ENCODE results near the gene TRIM71.

The TRIM71 gene

GRCh38 chr3:32881624-32882023, 63.8 kb downstream of the TRIM71 start:
- DNase-seq (ENCODE audit: low spot score in 2 of 2) = no peak
- H3K27me3 Mint-ChIP-seq = peaks cover 12% of the 10 kb centered on the region
- no peak overlapping the region for H3K27ac Mint-ChIP-seq (ENCODE audit: low read depth)
- H3K9me3 Mint-ChIP-seq = no peaks in the 10 kb centered on the region
- H3K4me1 Mint-ChIP-seq = peaks cover 15% of the 10 kb centered on the region
- H3K4me3 Mint-ChIP-seq = no peak overlapping the region
- no peak for ATAC-seq (replicated peaks; ENCODE audit: extremely low read depth, poor library complexity, severe bottlenecking)
- no peaks in the 10 kb centered on the region for H3K36me3 Mint-ChIP-seq (ENCODE audit: insufficient read depth)

DNA sequence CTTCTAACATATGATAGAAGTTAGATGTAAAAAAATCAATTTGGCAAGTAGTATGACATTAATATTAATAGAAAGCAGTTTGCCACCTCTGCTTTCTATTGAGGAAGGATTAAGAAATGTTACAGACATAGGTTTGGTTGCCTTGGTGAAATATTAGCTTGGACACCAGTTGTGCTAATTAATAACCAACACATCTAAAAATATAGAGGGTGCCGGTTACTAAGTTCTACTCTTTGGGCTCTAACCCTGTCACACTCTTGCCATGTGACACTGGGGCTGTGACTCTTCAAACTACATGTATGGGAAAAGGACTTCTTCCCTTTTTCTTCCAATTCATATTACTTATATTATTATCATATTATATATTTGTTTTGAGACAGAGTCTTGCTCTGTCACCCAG, 64.4 kb downstream of the TRIM71 start:
- Mint-ChIP-seq H3K27ac (ENCODE audit: low read depth) (no peak overlapping the region), H3K4me1 (peaks cover 15% of the 10 kb centered on the region), H3K4me3 (peak overlapping the region; percentile 16), H3K36me3 (ENCODE audit: insufficient read depth) (no peaks in the 10 kb centered on the region), H3K27me3 (peaks cover 11% of the 10 kb centered on the region), H3K9me3 (no peaks in the 10 kb centered on the region)
- DNase-seq (ENCODE audit: low spot score in 2 of 2) (no peak), ATAC-seq (replicated peaks; ENCODE audit: extremely low read depth, poor library complexity, severe bottlenecking) (no peak)

- H3K27ac Mint-ChIP-seq (ENCODE audit: low read depth) = peak overlapping the region; percentile 27
- H3K4me1 Mint-ChIP-seq = peaks cover 15% of the 10 kb centered on the region
- H3K36me3 Mint-ChIP-seq (ENCODE audit: insufficient read depth) = no peaks in the 10 kb centered on the region
- H3K4me3 Mint-ChIP-seq = peak overlapping the region; percentile 16
- DNase-seq (ENCODE audit: low spot score in 2 of 2) = no peak
- peaks cover 6% of the 10 kb centered on the region for H3K27me3 Mint-ChIP-seq
- H3K9me3 Mint-ChIP-seq = no peaks in the 10 kb centered on the region
- no peak for ATAC-seq (replicated peaks; ENCODE audit: extremely low read depth, poor library complexity, severe bottlenecking)
These were observed 64.8 kb downstream of the TRIM71 start for GRCh38 chr3:32882603-32883025.

- Mint-ChIP-seq H3K9me3 (no peaks in the 10 kb centered on the region), H3K36me3 (ENCODE audit: insufficient read depth) (no peaks in the 10 kb centered on the region), H3K27ac (ENCODE audit: low read depth) (no peak overlapping the region), H3K4me1 (peaks cover 15% of the 10 kb centered on the region), H3K4me3 (no peak overlapping the region), H3K27me3 (no peaks in the 10 kb centered on the region)
- DNase-seq (ENCODE audit: low spot score in 2 of 2) (no peak), ATAC-seq (replicated peaks; ENCODE audit: extremely low read depth, poor library complexity, severe bottlenecking) (no peak)
These were observed 66.0 kb downstream of the TRIM71 start for GRCh38 chr3:32883817-32884216.

DNA sequence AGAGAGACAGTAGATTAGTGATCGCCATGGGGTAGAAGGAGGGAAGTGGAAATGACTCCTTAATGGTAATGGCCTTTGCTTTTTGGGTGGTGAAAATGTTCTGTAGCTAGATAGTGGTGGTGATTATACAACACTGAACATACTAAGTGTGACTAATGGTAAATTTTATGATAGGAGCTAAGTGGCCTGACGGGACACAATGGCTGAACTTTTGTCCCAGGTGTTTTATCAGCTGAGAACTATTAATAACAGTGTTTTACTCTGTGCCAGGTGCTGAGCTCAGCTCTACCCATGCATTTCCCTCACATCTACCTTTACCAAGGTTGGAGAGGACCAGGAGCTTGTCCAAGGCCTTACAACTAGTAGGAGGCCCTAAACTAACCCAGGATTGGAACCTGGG, 66.8 kb downstream of the TRIM71 start:
- H3K27me3 Mint-ChIP-seq = no peaks in the 10 kb centered on the region
- H3K4me1 Mint-ChIP-seq = peaks cover 15% of the 10 kb centered on the region
- DNase-seq (ENCODE audit: low spot score in 2 of 2) = no peak
- no peaks in the 10 kb centered on the region for H3K36me3 Mint-ChIP-seq (ENCODE audit: insufficient read depth)
- no peaks in the 10 kb centered on the region for H3K9me3 Mint-ChIP-seq
- no peak overlapping the region for H3K4me3 Mint-ChIP-seq
- no peak overlapping the region for H3K27ac Mint-ChIP-seq (ENCODE audit: low read depth)
- no peak for ATAC-seq (replicated peaks; ENCODE audit: extremely low read depth, poor library complexity, severe bottlenecking)

DNA sequence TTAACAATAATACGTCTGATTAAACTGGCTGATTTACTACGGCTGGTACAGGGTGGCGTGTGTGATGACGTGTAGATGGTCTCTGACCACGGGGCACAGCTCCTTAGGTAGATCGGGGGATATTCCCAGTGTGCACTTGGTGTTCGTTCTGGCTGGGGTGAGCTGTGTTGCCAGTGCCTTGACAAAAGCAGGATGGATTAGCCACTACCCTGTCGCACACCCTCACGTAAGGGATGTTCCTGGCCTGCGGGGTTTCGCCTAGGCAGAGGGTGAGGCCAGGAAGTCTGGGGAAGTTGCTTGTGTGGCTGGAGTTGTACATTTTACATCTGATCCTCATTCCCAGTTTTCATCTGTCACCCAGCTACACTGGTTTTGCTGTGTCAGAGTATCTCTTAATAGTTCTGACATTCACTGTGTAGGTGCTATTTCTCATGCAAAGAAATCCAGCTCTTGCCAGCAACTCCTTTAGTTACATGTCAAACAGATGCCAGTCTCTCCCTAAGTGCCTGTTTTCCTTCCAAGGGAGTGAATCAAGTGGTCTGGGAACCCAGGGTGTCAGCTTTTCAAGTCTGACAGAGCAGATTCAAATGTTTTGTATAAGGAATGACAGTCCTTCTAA, 67.6 kb downstream of the TRIM71 start:
- Mint-ChIP-seq H3K4me1 (peaks cover 15% of the 10 kb centered on the region), H3K27ac (ENCODE audit: low read depth) (no peak overlapping the region), H3K36me3 (ENCODE audit: insufficient read depth) (no peaks in the 10 kb centered on the region), H3K9me3 (no peaks in the 10 kb centered on the region), H3K4me3 (no peak overlapping the region), H3K27me3 (no peaks in the 10 kb centered on the region)
- no peak for ATAC-seq (replicated peaks; ENCODE audit: extremely low read depth, poor library complexity, severe bottlenecking)
- no peak for DNase-seq (ENCODE audit: low spot score in 2 of 2)

GRCh38 chr3:32886296-32886695, 68.5 kb downstream of the TRIM71 start:
- Mint-ChIP-seq H3K27me3 (no peaks in the 10 kb centered on the region), H3K4me3 (no peak overlapping the region), H3K4me1 (peaks cover 15% of the 10 kb centered on the region), H3K36me3 (ENCODE audit: insufficient read depth) (no peaks in the 10 kb centered on the region), H3K27ac (ENCODE audit: low read depth) (no peak overlapping the region), H3K9me3 (no peaks in the 10 kb centered on the region)
- ATAC-seq (replicated peaks; ENCODE audit: extremely low read depth, poor library complexity, severe bottlenecking) = no peak
- no peak for DNase-seq (ENCODE audit: low spot score in 2 of 2)

DNA sequence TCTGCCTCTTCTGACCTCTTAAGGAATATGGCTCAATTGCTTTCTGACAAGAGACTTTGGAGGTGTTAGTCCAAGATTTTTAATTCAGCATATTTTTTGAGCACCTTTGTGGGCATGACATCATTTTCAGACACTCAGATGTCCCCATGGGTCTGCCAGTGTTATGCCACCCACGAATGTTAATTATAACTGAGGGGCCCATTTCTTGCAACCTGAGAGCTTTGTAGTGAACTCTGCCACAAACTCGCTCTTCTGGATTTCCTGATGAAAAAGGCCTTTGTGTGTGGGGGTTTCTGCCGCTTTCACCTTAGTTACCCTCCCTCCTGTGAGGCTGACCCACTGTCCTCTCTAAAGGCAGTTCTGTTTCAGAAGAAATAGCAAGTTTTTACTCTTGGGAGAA, 69.1 kb downstream of the TRIM71 start:
- Mint-ChIP-seq H3K36me3 (ENCODE audit: insufficient read depth) (no peaks in the 10 kb centered on the region), H3K27me3 (peaks cover 5% of the 10 kb centered on the region), H3K4me3 (no peak overlapping the region), H3K4me1 (peaks cover 15% of the 10 kb centered on the region), H3K27ac (ENCODE audit: low read depth) (no peak overlapping the region), H3K9me3 (no peaks in the 10 kb centered on the region)
- no peak for DNase-seq (ENCODE audit: low spot score in 2 of 2)
- no peak for ATAC-seq (replicated peaks; ENCODE audit: extremely low read depth, poor library complexity, severe bottlenecking)

GRCh38 chr3:32888739-32889138, 70.9 kb downstream of the TRIM71 start:
- DNase-seq (ENCODE audit: low spot score in 2 of 2) (no peak), ATAC-seq (replicated peaks; ENCODE audit: extremely low read depth, poor library complexity, severe bottlenecking) (no peak)
- Mint-ChIP-seq H3K36me3 (ENCODE audit: insufficient read depth) (peaks cover 3% of the 10 kb centered on the region), H3K4me1 (peaks cover 2% of the 10 kb centered on the region), H3K27ac (ENCODE audit: low read depth) (no peak overlapping the region), H3K4me3 (no peak overlapping the region), H3K27me3 (peaks cover 16% of the 10 kb centered on the region), H3K9me3 (no peaks in the 10 kb centered on the region)

- Mint-ChIP-seq H3K4me3 (no peak overlapping the region), H3K9me3 (no peaks in the 10 kb centered on the region), H3K27me3 (peaks cover 33% of the 10 kb centered on the region), H3K36me3 (ENCODE audit: insufficient read depth) (peaks cover 3% of the 10 kb centered on the region), H3K27ac (ENCODE audit: low read depth) (no peak overlapping the region), H3K4me1 (no peaks in the 10 kb centered on the region)
- DNase-seq (ENCODE audit: low spot score in 2 of 2) = no peak
- ATAC-seq (replicated peaks; ENCODE audit: extremely low read depth, poor library complexity, severe bottlenecking) = no peak
These were observed 72.9 kb downstream of the TRIM71 start for GRCh38 chr3:32890420-32891276.

- Mint-ChIP-seq H3K4me1 (no peaks in the 10 kb centered on the region), H3K9me3 (no peaks in the 10 kb centered on the region), H3K4me3 (no peak overlapping the region), H3K36me3 (ENCODE audit: insufficient read depth) (peaks cover 3% of the 10 kb centered on the region), H3K27me3 (peaks cover 40% of the 10 kb centered on the region), H3K27ac (ENCODE audit: low read depth) (no peak overlapping the region)
- DNase-seq (ENCODE audit: low spot score in 2 of 2) (no peak), ATAC-seq (replicated peaks; ENCODE audit: extremely low read depth, poor library complexity, severe bottlenecking) (no peak)
These were observed 73.6 kb downstream of the TRIM71 start for GRCh38 chr3:32891365-32891764.

DNA sequence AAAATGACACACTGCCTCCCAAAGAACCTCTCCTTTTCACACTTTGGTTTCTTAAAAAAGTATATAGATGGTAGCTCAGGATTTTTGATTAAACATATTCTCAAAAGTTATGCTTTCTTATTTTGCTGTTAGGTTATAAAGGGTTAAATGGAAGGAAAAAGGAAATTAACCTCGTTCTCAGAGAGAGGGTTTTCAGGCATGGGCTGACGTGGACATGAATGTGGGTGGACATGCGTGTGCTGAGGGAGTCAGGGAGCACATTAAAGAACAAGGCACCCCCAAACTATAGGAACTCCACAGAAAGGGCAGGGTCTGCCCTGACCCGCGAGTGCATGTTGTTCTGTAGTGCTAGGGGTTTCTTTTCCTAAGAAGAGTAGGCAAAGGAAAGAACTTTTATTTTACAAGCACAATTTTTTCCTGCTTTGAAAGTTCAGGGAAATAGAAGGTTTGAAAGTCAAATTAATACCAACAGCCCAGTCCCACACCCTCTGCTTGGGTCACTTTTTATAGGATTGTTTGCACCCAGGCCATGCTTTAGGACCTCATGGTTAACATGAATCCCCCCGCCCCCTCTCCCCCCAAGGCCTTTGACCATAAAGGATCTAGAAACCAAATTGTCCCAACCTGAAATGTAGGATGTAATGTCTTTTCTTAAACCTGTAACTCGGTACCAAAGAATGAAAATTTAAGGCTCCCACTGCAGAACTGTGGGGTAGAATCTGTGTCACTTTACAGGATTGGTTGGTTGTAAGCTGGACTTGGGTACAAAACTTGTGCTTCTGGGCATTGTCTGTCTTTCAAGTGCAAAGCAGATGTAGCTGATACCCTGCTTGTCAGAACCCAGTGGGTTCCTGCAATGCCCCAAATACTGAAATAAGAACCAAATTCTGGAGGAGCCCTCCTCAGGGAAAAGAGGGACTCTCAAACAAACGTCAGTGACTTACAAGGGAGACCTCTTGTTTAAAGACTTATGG, 75.1 kb downstream of the TRIM71 start:
- H3K9me3 Mint-ChIP-seq = no peaks in the 10 kb centered on the region
- H3K27me3 Mint-ChIP-seq = peaks cover 47% of the 10 kb centered on the region
- peaks cover 3% of the 10 kb centered on the region for H3K36me3 Mint-ChIP-seq (ENCODE audit: insufficient read depth)
- H3K4me3 Mint-ChIP-seq = no peak overlapping the region
- no peaks in the 10 kb centered on the region for H3K4me1 Mint-ChIP-seq
- DNase-seq (ENCODE audit: low spot score in 2 of 2) = no peak
- no peak overlapping the region for H3K27ac Mint-ChIP-seq (ENCODE audit: low read depth)
- ATAC-seq (replicated peaks; ENCODE audit: extremely low read depth, poor library complexity, severe bottlenecking) = no peak
